Measurements from ENCODE around the gene LACTB. TPM values are rescaled to one million over a fixed set of nuclear protein-coding genes. Genes with fewer than 3 reads are reported as not detected.

The LACTB gene
- total and polyA plus RNA-seq, 7 donors: 7.2 to 32.4 (median 11.2) TPM

GRCh38 chr15:63160638-63161037 is 39.0 kb downstream of the LACTB start:
- no peak overlapping the region for H3K4me3 ChIP-seq
- TF ChIP-seq CTCF (IDR thresholded peaks at IDR 0.05) (no peak), POLR2AphosphoS5 (IDR thresholded peaks at IDR 0.05) (no peak), POLR2A (IDR thresholded peaks at IDR 0.05) (no peak), EP300 (IDR thresholded peaks at IDR 0.05) (no peak)
- intact Hi-C loops (cut with DNase I): no loop called here

GRCh38 chr15:63163217-63163616 is 41.6 kb downstream of the LACTB start:
- Histone ChIP-seq H3K4me3 (no peak overlapping the region), H3K4me1 (peaks cover 0 to 4% (median under 1%) of the 10 kb centered on the region in 4 donors), H3K9me3 (no peaks in the 10 kb centered on the region), H3K27ac (no peak overlapping the region), H3K27me3 (no peaks in the 10 kb centered on the region), H3K36me3 (no peaks in the 10 kb centered on the region)
- WGBS, 2 donors: 89 to 90% methylated on average over 4 of the region's 4 CpGs
- TF ChIP-seq EP300 (IDR thresholded peaks at IDR 0.05) (no peak), POLR2A (IDR thresholded peaks at IDR 0.05) (no peak), POLR2AphosphoS5 (IDR thresholded peaks at IDR 0.05) (no peak), CTCF (IDR thresholded peaks at IDR 0.05) (no peak)
- no peak for DNase-seq
- intact Hi-C loops (cut with DNase I): no loop called here

More at GRCh38 chr15:63160638-63161037, 39.0 kb downstream of the LACTB start:
- no peak for DNase-seq
- no peaks in the 10 kb centered on the region for H3K27me3 ChIP-seq
- no peak overlapping the region for H3K27ac ChIP-seq
- no peaks in the 10 kb centered on the region for H3K36me3 ChIP-seq
- H3K9me3 ChIP-seq: no peaks in the 10 kb centered on the region
- peaks cover 0 to 8% (median 7%) of the 10 kb centered on the region in 4 donors for H3K4me1 ChIP-seq

GRCh38 chr15:63165166-63165859 is 43.7 kb downstream of the LACTB start:
- intact Hi-C loops (cut with DNase I): no loop called here
- H3K9me3 ChIP-seq: no peaks in the 10 kb centered on the region
- DNase-seq: no peak
- H3K27me3 ChIP-seq: no peaks in the 10 kb centered on the region
- no peak overlapping the region for H3K27ac ChIP-seq
- TF ChIP-seq POLR2A (IDR thresholded peaks at IDR 0.05) (no peak), EP300 (IDR thresholded peaks at IDR 0.05) (no peak), CTCF (IDR thresholded peaks at IDR 0.05) (no peak), POLR2AphosphoS5 (IDR thresholded peaks at IDR 0.05) (no peak)
- no peak overlapping the region for H3K4me3 ChIP-seq
- peaks cover 0 to 4% (median 0%) of the 10 kb centered on the region in 4 donors for H3K4me1 ChIP-seq
- no peaks in the 10 kb centered on the region for H3K36me3 ChIP-seq
- 94% methylated on average over 6 of the region's 6 CpGs for WGBS, 2 donors

GRCh38 chr15:63166219-63166618 is 44.6 kb downstream of the LACTB start:
- H3K36me3 ChIP-seq: no peaks in the 10 kb centered on the region
- H3K9me3 ChIP-seq: no peaks in the 10 kb centered on the region
- WGBS, 2 donors: 91 to 93% methylated on average over 2 of the region's 2 CpGs
- DNase-seq: no peak
- no peak overlapping the region for H3K4me3 ChIP-seq
- H3K4me1 ChIP-seq: peaks cover 0 to 4% (median 0%) of the 10 kb centered on the region in 4 donors
- intact Hi-C loops (cut with DNase I): no loop called here
- no peak overlapping the region for H3K27ac ChIP-seq
- TF ChIP-seq EP300 (IDR thresholded peaks at IDR 0.05) (no peak), CTCF (IDR thresholded peaks at IDR 0.05) (no peak), POLR2A (IDR thresholded peaks at IDR 0.05) (no peak), POLR2AphosphoS5 (IDR thresholded peaks at IDR 0.05) (no peak)
- no peaks in the 10 kb centered on the region for H3K27me3 ChIP-seq

- H3K36me3 ChIP-seq: no peaks in the 10 kb centered on the region
- peaks cover 0 to 4% (median 0%) of the 10 kb centered on the region in 4 donors for H3K4me1 ChIP-seq
- H3K4me3 ChIP-seq: no peak overlapping the region
- 93 to 95% methylated on average over 2 of the region's 2 CpGs for WGBS, 2 donors
- H3K27me3 ChIP-seq: no peaks in the 10 kb centered on the region
- no peak overlapping the region for H3K27ac ChIP-seq
- intact Hi-C loops (cut with DNase I): no loop called here
- no peak for DNase-seq
- H3K9me3 ChIP-seq: no peaks in the 10 kb centered on the region
- TF ChIP-seq POLR2A (IDR thresholded peaks at IDR 0.05) (no peak), POLR2AphosphoS5 (IDR thresholded peaks at IDR 0.05) (no peak), CTCF (IDR thresholded peaks at IDR 0.05) (no peak), EP300 (IDR thresholded peaks at IDR 0.05) (no peak)
Observed at GRCh38 chr15:63169788-63170187, 48.1 kb downstream of the LACTB start.
